ENCODE results near the gene ATP5F1C. TPM values are rescaled to one million over a fixed set of nuclear protein-coding genes. Genes with fewer than 3 reads are reported as not detected.

ATP5F1C gene
- total and polyA plus RNA-seq, 2 donors (not counting 3 experiments of a cell fraction or from before 2014, with no cell fraction given), result 184 to 290 TPM

DNA sequence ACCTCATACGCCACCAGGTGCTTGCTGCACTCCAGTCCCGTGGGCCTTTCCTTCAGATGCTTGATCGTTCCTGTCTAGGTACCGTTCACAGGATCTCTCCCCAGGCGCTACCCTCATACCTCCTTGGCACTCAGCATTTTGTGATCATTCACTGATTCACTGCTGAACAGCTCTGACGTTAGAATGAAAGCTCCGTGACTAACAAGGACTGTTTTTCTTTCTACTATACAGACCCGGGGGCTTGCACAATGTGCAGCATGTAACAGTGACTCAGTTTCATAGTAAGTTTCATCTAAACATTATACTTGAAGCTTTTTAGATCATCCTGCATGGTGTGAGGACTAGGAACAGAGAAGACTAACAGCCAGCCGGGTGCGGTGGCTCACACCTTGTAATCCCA lies 20.8 kb upstream of the ATP5F1C start:
- Histone ChIP-seq H3K79me2 (ENCODE audit: control insufficient read depth, insufficient read depth, low read length) (no peaks in the 10 kb centered on the region), H3K9me3 (replicated peaks; ENCODE audit: control insufficient read depth, insufficient read depth, low read length) (no peaks in the 10 kb centered on the region), H3K4me2 (ENCODE audit: insufficient read depth, low read length) (no peak overlapping the region), H3K27me3 (ENCODE audit: control insufficient read depth in 2 of 2, insufficient read depth in 2 of 2, low read length in 2 of 2) (no peaks in the 10 kb centered on the region), H3K9ac (replicated peaks; ENCODE audit: extremely low read depth, insufficient read depth, low read length) (no peak overlapping the region), H2AFZ (ENCODE audit: low read depth, low read length) (no peak overlapping the region), H4K20me1 (replicated peaks; ENCODE audit: control insufficient read depth, extremely low read depth, insufficient read depth, low read length) (no peaks in the 10 kb centered on the region), H3K4me3 (replicated peaks in 1 of 3; ENCODE audit: insufficient read depth in 1 of 3, low read depth in 1 of 3, low read length in 3 of 3) (no peak overlapping the region), H3K9me1 (replicated peaks; ENCODE audit: control insufficient read depth, extremely low read depth, insufficient read depth, low read length) (no peaks in the 10 kb centered on the region), H3K36me3 (ENCODE audit: control insufficient read depth in 2 of 2, extremely low read depth in 1 of 2, insufficient read depth in 2 of 2, low read length in 2 of 2) (peaks cover 14% of the 10 kb centered on the region in 2 experiments), H3K27ac (ENCODE audit: insufficient read depth, low read depth, low read length) (no peak overlapping the region), H3K4me1 (ENCODE audit: control insufficient read depth, extremely low read depth, insufficient read depth, low read length) (peaks cover 4% of the 10 kb centered on the region)
- intact Hi-C loops (cut with micrococcal nuclease) (no loop called here), dilution Hi-C loops (cut with MboI; ENCODE audit: extremely low pct_ligation_motif_present, low sequenced_read_pairs) (no loop called here)
- BruUV-seq (replicated peaks), result no TSS peak
- ChIA-PET POLR2A (no interaction called here), CTCF (interaction anchor here (1.4 kb wide), 1 partner anchor 11 kb away, joined by 4 read pairs; no protein-coding TSS in a partner anchor)
- no peak for TF ChIP-seq FOS (IDR thresholded peaks at IDR 0.05; ENCODE audit: borderline replicate concordance, insufficient read depth, low read length)
- TF ChIP-seq, protein P1, sequence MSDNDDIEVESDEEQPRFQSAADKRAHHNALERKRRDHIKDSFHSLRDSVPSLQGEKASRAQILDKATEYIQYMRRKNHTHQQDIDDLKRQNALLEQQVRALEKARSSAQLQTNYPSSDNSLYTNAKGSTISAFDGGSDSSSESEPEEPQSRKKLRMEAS (IDR thresholded peaks at IDR 0.05; ENCODE audit: insufficient read depth, insufficient read length), result no peak
- TF ChIP-seq, protein P2, sequence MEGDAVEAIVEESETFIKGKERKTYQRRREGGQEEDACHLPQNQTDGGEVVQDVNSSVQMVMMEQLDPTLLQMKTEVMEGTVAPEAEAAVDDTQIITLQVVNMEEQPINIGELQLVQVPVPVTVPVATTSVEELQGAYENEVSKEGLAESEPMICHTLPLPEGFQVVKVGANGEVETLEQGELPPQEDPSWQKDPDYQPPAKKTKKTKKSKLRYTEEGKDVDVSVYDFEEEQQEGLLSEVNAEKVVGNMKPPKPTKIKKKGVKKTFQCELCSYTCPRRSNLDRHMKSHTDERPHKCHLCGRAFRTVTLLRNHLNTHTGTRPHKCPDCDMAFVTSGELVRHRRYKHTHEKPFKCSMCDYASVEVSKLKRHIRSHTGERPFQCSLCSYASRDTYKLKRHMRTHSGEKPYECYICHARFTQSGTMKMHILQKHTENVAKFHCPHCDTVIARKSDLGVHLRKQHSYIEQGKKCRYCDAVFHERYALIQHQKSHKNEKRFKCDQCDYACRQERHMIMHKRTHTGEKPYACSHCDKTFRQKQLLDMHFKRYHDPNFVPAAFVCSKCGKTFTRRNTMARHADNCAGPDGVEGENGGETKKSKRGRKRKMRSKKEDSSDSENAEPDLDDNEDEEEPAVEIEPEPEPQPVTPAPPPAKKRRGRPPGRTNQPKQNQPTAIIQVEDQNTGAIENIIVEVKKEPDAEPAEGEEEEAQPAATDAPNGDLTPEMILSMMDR (IDR thresholded peaks at IDR 0.05; ENCODE audit: extremely low read depth in 1 of 2, insufficient read depth in 1 of 2, low read depth in 1 of 2, low read length in 2 of 2), result no peak
- TF ChIP-seq POLR2A (IDR thresholded peaks at IDR 0.05; ENCODE audit: low read depth, low read length), result no peak
- no peak for TF ChIP-seq MYC (IDR thresholded peaks at IDR 0.05; ENCODE audit: low read depth, low read length)
- TF ChIP-seq JUN (IDR thresholded peaks at IDR 0.05; ENCODE audit: borderline replicate concordance, insufficient read depth, insufficient read length, low read depth), result no peak
- no peak for TF ChIP-seq POLR2AphosphoS5 (IDR thresholded peaks at IDR 0.05; ENCODE audit: insufficient read depth, low read depth, low read length)
- TF ChIP-seq EZH2 (IDR thresholded peaks at IDR 0.05; ENCODE audit: borderline replicate concordance, low read depth, low read length, severe bottlenecking), result no peak
- no peak for TF ChIP-seq GATA2 (IDR thresholded peaks at IDR 0.05; ENCODE audit: insufficient read depth, insufficient read length, low read depth, low read length)
- no peak for DNase-seq (ENCODE audit: low read depth, low spot score)
- FAIRE-seq, result no peak
